Activated CD4-positive, alpha-beta T cell treated with anti-CD3 and anti-CD28 coated beads, Interleukin-2, amount 50 U/mL, for 16 hours (primary cell): Measurements from ENCODE around the gene FCER2.
A peak's percentile ranks its signal among the peaks of the same experiment; 100 is the strongest.

Experiments
- DNase-seq: peaks from one replicate; pipeline ENCODE4 v3.0.0-alpha.2; 2020

FCER2 gene

DNA sequence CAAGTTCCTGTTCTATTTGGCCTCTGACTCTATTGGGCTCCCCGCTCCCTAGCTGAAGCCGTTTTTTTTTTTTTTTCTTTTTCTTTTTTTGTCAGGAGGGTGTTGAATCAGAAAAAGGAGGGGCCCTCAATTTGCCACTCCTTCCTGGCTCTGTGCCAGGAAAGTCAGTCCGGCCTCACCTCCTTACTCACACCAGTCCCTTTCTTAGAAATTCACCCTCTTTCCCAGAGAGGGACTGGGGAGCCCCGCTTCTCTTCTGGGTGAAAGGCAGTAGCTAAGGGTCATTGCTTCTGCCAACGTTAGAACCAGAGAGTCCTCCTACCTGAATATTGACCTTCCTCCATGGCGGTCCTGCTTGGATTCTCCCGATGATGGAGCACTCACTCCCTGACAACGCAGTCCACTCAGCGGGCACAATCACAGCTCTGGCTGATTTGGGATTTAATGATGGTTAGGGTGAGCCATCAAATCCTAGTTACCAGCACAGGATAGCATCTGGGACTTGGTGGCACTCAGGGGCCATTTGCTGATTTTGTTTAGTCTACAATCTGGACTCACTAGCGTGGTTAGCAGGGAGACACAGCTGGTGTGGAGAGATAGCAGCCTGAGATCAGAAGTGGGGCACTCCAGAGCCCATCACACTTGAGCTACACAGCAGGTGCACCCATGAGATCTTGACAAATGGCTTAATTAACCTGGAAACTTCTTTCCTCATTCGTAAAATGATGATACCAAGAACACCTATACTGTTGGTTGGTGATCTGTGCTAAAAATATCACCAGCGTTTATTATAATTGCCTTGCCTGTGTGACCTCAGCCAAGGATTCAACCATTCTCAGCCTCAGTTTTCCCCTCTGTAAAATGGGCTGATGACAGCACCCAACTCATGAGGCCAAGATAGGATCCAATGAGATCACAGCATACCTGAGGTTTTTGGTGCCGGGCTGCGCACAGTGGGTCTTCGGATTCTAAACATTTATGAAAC lies 2.2 kb downstream of the FCER2 start:
- peak; percentile 43 for DNase-seq

DNA sequence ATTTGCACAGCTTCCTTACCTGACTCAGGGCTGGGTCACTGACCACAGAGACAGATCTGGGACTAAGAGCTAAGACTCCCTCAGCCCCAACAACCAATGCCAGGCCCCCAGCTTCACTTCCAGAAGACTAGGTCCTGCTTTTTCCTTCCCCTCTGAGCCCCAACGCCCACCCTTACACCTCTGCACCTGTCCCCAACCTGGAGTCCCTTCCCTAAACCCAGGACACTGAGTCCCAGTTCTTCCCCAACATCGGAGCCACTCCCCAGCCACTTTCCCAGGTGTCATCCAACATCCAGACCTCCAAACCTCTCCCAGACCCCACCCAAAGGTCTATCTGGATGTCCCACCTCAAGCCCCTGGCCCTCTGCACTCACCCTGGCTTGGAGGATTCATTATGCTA lies 2.9 kb downstream of the FCER2 start:
- no peak for DNase-seq

DNA sequence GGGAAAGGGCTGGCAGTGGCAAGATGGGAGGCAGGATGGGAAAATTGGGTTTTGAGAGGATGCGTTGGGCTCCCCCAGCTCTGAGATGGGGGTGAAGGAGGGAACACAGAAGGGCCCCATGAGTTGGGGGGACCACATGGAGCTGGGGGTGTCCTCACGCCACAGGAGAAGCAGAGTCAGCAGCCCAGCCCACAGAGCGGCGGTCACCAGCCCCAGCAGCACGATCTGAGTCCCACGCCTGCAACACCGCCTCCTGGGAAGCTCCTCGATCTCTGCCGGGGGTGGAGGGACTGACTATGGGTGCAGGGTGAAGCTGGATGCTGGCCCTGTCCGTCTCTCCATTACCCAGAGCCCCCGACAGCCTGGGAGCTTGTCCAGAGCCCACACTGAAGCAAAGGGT lies 3.3 kb downstream of the FCER2 start:
- no peak for DNase-seq

DNA sequence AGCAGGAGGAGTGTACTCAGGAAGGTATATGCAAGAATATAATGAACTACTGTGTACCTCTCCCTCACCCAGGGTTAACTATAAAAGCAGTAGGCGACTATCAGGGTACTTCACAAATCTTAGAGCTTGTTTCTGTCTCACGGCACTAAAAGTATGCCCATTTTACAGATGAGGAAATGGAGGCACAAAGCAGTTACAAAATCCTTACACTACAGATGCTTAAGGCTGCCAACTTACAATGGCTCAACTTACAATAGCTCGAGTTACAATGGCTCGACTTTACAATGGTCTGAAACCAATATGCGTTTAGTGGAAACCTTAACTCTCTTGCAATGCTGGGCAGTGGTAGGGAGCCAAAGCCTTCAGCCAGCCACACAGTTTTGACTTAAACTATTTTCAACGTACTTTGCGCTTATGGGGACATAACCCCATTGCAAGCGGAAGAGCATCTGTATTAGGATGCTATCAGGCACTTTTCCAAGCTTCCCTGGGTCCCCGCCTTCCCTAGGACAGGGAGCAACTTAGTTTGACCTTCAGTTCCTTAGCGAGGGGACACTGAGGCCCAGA lies 4.1 kb downstream of the FCER2 start:
- DNase-seq = no peak

DNA sequence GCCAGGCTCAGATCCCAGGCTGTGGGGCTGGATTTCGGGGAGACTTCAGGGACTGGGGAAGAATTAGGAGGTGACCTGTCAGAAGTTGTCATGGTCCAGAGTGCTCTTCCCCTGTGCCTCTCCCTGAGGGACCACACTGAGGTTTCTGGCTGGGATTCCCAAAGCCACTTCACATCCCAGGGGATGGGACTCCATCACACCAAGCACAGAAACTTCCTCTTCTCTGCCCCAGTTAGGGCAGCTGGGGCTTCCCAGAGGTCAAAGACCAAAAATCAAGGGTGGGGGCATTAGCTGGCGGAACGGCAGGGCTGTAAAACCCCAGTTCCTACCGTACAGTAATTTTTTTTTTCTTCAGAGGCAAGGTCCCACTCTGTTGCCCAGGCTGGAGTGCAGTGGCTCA lies 7.4 kb downstream of the FCER2 start:
- no peak for DNase-seq

DNA sequence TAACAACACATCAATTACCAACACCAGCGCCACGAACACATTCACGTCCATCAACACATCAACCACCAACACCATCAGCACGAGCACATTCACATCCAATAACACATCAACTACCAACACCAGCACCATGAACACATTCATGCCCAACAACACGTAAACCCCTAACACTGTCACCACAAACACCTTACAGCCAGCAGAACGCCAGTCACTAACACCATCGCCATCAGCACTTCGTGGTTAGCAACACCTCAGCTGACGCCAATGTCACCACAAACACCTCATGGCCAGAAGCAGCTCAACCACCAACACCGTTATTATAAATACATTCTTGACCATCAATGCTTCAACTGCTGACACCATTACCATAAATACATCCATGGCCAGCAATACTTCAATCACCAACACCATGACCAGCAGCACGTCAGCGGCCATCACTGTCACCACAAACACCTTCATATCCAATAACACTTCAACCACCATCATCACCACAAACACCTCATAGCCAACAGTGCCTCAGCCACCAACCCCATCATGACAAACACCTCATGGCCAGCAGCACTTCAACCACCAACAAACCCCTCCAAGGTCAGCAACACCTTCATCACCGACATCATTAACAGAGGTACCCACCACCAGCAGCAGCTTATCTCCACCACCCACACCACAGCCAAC lies 9.4 kb downstream of the FCER2 start:
- DNase-seq = peak; percentile 33

DNA sequence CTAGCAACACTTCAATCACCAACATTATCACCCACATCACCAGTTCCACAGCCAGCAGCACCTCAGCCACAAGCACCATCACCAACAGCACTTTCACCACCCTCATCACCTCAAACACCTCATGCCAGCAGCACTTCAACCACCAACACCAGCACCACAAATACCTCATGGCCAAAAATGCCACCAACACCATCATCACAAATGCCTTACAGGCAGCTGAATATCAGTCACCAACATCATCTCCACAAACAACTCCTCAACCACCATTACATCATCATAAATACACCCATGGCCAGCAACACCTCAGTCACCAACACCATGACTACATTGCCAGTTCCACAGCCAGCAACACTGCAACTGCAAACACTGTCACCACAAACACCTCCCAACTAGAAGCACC lies 10.4 kb downstream of the FCER2 start:
- peak; percentile 20 for DNase-seq

DNA sequence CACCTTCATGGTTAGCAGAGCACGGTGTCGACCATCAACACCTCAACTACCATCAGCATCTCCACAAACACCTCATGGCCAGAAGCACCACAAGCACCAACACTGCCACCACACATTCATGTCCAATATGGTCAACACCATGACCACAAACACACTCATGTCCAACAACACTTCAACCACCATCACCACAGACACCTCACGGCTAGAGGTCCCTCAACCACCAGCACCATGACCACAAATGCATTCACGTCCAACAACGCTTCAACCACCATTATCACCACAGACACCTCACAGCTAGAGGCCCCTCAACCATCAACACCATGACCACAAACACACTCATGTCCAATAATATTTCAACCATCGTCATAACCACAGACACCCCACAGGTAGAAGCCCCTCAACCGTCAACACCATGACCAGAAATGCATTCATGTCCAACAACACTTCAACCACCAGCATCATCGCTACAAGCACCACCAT lies 11.1 kb downstream of the FCER2 start:
- DNase-seq = no peak

DNA sequence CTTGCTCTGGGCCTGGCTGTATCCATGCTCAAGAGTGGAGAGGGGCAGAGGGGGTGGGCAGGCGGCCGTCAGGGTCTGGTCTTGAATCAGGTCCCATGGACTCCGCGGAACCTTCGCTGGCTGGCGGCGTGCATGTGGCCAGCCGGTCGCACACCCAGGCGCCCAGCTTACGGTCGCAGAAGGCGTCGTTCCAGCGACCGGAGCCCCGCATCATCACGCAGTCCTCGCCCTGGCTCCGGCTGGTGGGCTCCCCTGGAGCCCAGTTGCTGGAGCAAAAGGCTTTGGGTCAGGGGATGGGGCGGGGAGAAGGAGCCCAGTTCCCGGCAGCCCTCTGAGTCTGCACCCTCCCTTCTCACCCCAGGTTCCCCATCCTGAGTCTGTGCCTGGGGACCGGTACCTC lies 12.8 kb downstream of the FCER2 start:
- no peak for DNase-seq

DNA sequence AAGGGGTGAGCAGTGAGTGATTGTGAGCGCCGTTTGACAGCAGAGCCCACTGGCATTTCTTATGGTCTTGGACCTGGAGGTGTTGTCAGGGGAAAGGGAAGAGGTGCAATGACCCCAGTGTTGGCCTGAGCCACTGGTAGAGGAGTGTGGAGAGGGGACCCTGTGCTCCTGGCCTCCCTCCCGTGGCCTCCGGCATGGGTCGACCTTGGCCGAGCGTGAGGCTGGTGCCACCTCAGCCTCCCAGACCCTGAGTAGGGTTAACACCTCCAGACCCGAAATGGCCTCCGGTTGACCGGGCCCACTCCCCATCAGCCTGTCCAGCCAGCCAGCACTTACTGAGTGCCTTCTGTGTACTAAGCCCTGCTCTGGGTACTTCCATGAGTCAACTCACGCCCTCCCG lies 14.8 kb downstream of the FCER2 start:
- DNase-seq = no peak

DNA sequence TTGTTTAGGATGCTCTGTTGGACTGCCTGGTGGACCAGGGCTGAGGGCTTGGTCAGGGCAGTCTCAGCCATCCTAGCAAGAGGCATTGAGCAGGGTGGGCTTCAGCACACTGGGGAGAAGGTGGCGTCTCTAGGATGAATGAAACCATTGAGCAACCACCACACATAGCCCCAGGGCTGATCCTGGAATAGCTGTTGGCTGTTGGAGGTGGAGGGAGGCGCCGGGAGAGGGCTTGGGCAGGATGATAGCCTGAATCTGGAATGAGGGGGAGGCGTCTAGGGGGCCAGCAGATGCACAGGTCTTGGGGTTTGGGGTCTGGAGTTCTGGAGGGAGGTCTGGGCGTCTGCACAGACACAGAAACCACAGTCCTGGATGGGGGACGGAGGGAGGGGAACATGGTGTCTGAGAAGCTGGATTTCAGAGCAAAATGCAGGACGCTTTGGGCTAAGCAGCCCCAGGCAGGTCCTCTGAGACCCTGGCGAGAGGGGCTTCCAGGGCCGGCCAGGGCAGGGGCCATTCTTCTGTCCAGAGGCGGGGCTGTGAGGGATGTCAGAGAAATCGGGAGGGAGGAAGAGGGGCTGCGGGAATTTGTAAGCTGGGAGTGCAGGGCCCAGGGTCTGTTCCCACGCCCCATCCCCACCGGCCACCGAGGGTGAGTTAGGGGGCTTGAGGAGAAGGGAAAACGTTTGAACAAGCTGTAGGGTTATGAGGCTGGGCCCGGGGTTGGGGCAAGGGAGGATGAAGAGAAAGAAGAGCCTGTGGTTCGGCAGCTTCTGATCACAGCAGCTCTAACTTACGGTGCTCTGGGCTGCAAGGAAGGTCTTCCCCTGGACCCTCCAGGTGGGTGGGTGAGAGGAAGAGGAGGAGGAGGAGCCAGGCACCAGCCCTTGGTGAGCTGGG lies 16.1 kb downstream of the FCER2 start:
- no peak for DNase-seq

DNA sequence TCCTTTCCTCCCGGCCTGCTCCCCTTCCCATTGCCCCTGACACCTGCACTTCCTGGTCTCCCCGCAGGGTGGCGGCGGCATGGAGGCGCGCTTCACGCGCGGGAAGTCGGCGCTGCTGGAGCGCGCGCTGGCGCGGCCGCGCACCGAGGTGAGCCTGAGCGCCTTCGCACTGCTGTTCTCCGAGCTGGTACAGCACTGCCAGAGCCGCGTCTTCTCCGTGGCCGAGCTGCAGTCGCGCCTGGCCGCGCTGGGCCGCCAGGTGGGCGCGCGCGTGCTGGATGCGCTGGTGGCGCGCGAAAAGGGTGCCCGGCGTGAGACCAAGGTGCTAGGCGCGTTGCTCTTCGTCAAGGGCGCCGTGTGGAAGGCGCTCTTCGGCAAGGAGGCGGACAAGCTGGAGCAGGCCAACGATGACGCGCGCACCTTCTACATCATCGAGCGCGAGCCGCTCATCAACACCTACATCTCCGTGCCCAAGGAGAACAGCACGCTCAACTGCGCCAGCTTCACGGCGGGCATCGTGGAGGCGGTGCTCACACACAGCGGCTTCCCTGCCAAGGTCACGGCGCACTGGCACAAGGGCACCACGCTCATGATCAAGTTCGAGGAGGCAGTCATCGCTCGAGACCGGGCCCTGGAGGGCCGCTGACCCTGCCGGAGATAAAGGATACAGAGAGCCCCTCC lies 19.6 kb downstream of the FCER2 start:
- DNase-seq = no peak

DNA sequence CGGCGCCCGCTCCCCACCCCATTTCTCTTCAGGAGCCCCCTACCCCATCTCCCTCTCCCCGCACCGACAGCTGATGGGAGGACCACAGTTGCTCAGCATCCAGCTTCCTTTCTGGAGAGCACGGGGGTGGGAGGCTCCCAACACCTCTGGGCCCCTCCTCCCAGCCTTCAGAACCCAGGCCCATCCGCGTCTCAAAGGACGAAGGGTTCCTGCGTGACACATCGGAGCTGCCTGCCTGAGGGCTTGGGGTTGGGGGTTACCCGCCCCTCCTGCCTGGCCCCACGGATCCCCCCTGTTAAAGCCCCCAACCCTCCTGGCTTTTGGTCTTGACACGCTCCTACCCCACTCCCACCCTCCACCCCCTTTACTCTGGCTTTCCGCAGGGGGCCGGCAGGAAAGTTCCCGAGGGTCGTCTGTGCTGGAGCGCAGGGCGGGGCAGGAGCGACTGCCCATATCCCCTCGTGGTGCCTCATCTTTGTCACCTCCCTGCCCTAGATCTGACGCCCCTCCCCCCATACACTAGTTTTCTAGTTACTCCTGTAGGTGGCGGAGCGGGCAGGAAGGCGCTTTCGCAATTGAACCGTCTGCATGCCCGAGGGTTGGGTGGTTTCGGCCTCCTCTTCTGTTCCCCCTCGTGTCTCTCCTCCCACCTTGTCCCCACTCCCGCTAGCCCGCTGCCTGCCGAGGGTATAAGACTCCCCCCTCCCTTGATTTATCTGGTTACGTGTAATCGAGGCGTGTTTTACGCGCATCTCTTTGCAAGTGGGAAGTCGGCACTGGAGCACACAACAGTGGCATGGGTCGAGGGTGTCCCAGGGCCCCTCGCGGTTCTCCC lies 20.4 kb downstream of the FCER2 start:
- peak; percentile 93 for DNase-seq

DNA sequence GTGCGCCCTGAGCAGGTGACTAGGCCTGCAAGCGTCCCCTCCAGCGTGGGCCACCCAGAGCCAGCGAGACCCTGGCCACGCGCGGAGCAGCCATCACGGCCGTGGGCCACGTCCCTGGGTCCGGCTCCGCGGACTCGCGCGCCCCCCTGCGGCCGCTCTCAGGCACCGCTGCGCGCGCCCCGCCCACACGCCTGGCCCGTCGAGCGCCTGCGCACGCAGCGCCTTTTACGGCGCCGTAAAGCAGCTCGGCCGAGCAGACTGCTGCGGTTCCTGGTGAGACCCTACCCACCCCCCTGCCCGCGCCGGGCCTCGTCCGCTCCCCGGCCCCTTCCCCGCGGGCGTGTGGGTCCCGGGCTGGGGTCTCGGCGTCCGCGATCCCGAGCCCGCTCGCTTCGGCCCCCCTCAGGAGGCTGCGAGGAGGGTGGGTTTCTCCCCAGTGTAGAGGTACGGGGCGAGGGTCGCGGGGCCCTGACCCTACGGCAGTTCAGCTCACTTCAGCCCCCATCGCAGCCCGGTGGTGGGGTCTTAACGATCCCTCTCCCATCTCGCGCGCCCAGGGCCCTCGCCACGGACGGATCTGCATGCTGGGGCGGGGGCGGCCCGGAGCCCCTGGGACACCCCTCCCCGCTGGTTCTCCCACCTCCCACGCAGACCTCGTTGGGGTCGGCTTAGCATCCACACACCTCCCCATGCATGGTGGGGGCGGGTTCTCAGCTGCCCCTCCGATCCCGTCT lies 21.2 kb downstream of the FCER2 start, which contains the start of gene TRAPPC5:
TRAPPC5 (plus strand) TSS at position 228 of the 734 bp plus-strand sequence. CDS start 1,421 bp downstream, outside the sequence.
- DNase-seq = peak; percentile 89

DNA sequence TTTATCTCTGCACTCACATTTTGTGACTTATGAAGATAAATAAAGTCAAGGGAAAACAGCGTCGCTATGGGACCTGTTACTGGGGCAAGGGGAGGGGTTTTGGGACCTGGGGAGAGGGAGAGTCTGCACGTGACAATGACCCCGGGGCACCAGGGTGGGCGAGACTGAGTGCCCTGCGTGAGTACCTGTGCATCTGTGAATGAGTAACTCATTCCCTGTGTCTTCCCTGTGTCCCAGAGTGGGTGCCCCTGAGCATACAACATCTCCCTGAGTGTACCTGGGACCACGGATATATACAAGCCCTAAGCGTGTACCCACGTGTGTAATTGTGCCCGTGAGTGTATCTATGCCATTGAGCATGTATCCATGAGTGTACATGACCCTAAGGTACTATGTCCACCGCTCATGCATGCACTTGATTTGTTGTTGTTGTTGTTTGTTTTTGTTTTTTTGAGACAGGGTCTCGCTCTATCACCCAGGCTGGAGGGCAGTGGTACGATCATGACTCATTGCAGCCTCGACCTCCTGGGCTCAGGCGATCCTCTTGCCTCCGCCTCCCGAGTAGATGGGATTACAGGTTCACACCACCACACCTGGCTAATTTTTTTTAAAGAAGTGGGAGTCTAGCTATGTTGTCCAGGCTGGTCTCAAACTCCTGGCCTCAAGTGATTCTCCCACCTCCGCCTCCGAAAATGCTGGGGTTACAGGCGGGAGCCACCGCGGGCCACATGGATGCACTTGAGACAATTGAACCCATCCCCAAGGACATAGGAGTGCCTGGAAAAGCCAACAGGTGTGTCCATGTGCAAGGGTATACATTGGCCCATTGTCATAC lies 21.9 kb downstream of the FCER2 start:
- no peak for DNase-seq

DNA sequence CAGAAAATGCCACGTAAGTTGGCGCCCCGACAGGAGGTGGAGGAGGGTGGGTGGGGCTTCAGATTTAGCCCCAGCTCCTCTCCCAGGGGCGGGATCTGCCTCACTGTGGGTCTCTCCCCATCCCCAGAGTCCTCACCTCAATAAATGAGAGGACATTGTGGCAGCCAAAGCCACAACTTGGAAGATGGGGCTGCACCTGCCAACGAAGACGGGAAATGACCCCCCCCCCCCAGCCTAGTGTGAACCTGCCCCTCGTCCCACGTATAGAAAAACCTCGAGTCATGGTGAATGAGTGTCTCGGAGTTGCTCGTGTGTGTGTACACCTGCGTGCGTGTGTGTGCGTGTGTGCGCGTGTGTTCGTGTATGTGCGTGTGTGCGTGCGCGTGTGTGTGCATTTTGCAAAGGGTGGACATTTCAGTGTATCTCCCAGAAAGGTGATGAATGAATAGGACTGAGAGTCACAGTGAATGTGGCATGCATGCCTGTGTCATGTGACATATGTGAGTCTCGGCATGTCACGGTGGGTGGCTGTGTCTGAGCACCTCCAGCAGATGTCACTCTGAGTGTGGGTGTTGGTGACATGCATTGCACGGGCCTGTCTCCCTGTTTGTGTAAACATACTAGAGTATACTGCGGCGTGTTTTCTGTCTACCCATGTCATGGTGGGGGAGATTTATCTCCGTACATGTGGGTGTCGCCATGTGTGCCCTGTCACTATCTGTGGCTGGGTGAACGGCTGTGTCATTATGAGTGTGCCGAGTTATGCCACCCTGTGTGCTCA lies 22.8 kb downstream of the FCER2 start:
- DNase-seq = peak; percentile 68

DNA sequence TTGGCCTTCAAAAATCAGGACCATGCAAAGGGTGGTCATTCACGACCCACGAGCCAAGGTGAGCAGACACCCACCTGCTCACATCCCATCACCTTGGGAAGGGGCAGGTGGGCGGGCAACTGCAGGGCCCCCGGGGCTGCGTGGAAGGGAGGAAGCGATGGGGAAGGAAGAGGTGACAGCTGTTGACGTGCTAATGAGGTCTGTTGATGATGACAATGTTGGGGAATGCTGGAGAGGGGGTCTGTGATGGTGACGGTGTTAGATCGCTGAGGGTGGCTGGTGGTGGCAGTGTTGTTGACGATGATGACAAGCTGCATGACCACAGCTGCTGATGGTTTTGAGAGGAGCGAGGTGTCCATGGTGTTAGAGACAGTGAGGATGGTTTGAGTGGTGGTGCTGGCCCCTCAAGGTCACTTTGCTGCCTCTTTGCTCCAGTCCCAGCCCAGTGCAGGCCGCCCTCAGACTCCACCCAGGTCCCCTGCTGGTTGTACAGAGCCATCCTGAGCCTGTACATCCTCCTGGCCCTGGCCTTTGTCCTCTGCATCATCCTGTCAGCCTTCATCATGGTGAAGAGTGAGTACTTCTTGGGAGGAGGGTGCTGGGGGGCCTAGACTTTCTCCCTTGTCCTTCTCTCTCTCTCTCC lies 24.1 kb downstream of the FCER2 start:
- no peak for DNase-seq

DNA sequence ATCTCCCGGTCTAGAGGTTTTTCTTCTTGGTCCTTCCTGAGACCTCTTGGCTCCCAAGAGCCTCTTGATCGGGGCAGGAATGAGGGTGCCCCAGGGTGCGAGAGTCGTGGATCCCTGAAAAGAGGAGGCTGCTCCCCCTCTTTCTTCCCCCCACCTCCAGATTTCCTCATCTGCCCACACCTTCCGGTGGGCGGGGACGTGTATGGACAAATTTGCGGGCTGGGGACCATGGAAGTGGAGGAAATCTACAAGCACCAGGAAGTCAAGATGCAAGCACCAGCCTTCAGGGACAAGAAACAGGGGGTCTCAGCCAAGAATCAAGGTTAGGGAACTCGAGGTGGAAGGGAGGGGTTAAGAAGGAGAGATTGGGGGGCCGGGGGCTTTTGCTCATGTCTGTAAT lies 25.1 kb downstream of the FCER2 start, which contains the start of gene MCEMP1:
MCEMP1 (plus strand) TSS at position 237 of the 400 bp plus-strand sequence; CDS start at position 268, 31 bp downstream.
- DNase-seq = no peak
